Measurements from ENCODE around the gene FBXW9. TPM values are rescaled to one million over a fixed set of nuclear protein-coding genes. Genes with fewer than 3 reads are reported as not detected.

Gene FBXW9
- total and polyA plus RNA-seq, 2 experiments from 2014 or later: 6.6 to 19.4 TPM

GRCh38 chr19:12647490-12648071, 48.9 kb downstream of the FBXW9 start (continued):
- TF ChIP-seq, protein P1, sequence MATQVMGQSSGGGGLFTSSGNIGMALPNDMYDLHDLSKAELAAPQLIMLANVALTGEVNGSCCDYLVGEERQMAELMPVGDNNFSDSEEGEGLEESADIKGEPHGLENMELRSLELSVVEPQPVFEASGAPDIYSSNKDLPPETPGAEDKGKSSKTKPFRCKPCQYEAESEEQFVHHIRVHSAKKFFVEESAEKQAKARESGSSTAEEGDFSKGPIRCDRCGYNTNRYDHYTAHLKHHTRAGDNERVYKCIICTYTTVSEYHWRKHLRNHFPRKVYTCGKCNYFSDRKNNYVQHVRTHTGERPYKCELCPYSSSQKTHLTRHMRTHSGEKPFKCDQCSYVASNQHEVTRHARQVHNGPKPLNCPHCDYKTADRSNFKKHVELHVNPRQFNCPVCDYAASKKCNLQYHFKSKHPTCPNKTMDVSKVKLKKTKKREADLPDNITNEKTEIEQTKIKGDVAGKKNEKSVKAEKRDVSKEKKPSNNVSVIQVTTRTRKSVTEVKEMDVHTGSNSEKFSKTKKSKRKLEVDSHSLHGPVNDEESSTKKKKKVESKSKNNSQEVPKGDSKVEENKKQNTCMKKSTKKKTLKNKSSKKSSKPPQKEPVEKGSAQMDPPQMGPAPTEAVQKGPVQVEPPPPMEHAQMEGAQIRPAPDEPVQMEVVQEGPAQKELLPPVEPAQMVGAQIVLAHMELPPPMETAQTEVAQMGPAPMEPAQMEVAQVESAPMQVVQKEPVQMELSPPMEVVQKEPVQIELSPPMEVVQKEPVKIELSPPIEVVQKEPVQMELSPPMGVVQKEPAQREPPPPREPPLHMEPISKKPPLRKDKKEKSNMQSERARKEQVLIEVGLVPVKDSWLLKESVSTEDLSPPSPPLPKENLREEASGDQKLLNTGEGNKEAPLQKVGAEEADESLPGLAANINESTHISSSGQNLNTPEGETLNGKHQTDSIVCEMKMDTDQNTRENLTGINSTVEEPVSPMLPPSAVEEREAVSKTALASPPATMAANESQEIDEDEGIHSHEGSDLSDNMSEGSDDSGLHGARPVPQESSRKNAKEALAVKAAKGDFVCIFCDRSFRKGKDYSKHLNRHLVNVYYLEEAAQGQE (IDR thresholded peaks at IDR 0.05; ENCODE audit: unreplicated experiment): no peak

DNA sequence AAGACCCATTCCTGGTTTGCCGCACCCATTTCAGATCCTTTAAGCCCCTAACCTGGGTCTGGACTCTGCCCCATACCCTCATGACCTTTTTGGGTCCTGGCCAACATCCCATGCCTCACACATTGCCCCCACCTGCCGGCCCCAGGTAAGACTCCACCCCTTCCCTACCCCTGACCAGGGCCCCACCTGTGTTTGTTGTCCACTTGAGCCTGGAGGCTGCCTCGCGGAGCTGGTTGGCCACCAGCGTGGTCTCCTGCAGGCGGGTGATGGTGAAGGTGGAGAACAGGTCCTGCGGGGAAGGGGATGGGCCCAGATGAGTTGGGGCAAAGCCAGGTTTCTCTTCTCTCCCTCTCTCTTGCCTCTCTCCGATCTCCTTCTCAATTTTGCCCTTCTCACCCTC, 49.4 kb downstream of the FBXW9 start:
- Histone ChIP-seq H4K20me1 (replicated peaks; ENCODE audit: insufficient read depth) (no peaks in the 10 kb centered on the region), H3K4me2 (peak overlapping the region; percentile 77; the same call in 1 of the 2 replicates), H2AFZ (no peak overlapping the region), H3K36me3 (ENCODE audit: insufficient read depth) (no peaks in the 10 kb centered on the region), H3K9me2 (ENCODE audit: insufficient read depth) (no peaks in the 10 kb centered on the region), H3K27me3 (ENCODE audit: insufficient read depth) (no peaks in the 10 kb centered on the region), H3F3A (replicated peaks; ENCODE audit: low read depth) (0 out of 2 replicates have a peak, but pooled peaks cover 7% of the 10 kb centered on the region), H3K4me3 (0 out of 2 replicates have a peak overlapping the region, but pooled peaks have one; percentile 53), H3K27ac (ENCODE audit: low read depth) (no peak overlapping the region), H3K4me1 (ENCODE audit: insufficient read depth) (no peaks in the 10 kb centered on the region), H3K79me2 (replicated peaks; ENCODE audit: insufficient read depth) (no peaks in the 10 kb centered on the region)
- H3K36me3 Mint-ChIP-seq (ENCODE audit: low read depth): peaks cover 21% of the 10 kb centered on the region
- no peak overlapping the region; the same call in 2 of the 3 replicates for H3K4me3 Mint-ChIP-seq
- H3K27ac Mint-ChIP-seq: no peak overlapping the region
- peaks cover 17% of the 10 kb centered on the region for H3K27me3 Mint-ChIP-seq (ENCODE audit: insufficient read depth, low read depth, poor library complexity)
- TF ChIP-seq POLR2AphosphoS5 (IDR thresholded peaks at IDR 0.05; ENCODE audit: low read depth) (no peak), JUNB (IDR thresholded peaks at IDR 0.05; ENCODE audit: unreplicated experiment) (no peak), CREB1 (CRISPR knock-in tag; IDR thresholded peaks at IDR 0.05; ENCODE audit: low read depth) (no peak), STAT1 (IDR thresholded peaks at IDR 0.05; ENCODE audit: unreplicated experiment) (no peak)
- TF ChIP-seq, protein P2, sequence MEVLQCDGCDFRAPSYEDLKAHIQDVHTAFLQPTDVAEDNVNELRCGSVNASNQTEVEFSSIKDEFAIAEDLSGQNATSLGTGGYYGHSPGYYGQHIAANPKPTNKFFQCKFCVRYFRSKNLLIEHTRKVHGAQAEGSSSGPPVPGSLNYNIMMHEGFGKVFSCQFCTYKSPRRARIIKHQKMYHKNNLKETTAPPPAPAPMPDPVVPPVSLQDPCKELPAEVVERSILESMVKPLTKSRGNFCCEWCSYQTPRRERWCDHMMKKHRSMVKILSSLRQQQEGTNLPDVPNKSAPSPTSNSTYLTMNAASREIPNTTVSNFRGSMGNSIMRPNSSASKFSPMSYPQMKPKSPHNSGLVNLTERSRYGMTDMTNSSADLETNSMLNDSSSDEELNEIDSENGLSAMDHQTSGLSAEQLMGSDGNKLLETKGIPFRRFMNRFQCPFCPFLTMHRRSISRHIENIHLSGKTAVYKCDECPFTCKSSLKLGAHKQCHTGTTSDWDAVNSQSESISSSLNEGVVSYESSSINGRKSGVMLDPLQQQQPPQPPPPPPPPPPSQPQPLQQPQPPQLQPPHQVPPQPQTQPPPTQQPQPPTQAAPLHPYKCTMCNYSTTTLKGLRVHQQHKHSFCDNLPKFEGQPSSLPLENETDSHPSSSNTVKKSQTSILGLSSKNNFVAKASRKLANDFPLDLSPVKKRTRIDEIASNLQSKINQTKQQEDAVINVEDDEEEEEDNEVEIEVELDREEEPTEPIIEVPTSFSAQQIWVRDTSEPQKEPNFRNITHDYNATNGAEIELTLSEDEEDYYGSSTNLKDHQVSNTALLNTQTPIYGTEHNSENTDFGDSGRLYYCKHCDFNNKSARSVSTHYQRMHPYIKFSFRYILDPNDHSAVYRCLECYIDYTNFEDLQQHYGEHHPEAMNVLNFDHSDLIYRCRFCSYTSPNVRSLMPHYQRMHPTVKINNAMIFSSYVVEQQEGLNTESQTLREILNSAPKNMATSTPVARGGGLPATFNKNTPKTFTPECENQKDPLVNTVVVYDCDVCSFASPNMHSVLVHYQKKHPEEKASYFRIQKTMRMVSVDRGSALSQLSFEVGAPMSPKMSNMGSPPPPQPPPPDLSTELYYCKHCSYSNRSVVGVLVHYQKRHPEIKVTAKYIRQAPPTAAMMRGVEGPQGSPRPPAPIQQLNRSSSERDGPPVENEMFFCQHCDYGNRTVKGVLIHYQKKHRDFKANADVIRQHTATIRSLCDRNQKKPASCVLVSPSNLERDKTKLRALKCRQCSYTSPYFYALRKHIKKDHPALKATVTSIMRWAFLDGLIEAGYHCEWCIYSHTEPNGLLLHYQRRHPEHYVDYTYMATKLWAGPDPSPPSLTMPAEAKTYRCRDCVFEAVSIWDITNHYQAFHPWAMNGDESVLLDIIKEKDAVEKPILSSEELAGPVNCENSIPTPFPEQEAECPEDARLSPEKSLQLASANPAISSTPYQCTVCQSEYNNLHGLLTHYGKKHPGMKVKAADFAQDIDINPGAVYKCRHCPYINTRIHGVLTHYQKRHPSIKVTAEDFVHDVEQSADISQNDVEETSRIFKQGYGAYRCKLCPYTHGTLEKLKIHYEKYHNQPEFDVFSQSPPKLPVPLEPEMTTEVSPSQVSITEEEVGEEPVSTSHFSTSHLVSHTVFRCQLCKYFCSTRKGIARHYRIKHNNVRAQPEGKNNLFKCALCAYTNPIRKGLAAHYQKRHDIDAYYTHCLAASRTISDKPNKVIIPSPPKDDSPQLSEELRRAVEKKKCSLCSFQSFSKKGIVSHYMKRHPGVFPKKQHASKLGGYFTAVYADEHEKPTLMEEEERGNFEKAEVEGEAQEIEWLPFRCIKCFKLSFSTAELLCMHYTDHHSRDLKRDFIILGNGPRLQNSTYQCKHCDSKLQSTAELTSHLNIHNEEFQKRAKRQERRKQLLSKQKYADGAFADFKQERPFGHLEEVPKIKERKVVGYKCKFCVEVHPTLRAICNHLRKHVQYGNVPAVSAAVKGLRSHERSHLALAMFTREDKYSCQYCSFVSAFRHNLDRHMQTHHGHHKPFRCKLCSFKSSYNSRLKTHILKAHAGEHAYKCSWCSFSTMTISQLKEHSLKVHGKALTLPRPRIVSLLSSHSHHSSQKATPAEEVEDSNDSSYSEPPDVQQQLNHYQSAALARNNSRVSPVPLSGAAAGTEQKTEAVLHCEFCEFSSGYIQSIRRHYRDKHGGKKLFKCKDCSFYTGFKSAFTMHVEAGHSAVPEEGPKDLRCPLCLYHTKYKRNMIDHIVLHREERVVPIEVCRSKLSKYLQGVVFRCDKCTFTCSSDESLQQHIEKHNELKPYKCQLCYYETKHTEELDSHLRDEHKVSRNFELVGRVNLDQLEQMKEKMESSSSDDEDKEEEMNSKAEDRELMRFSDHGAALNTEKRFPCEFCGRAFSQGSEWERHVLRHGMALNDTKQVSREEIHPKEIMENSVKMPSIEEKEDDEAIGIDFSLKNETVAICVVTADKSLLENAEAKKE (CRISPR knock-in tag; IDR thresholded peaks at IDR 0.05): no peak
- TF ChIP-seq, protein P3, sequence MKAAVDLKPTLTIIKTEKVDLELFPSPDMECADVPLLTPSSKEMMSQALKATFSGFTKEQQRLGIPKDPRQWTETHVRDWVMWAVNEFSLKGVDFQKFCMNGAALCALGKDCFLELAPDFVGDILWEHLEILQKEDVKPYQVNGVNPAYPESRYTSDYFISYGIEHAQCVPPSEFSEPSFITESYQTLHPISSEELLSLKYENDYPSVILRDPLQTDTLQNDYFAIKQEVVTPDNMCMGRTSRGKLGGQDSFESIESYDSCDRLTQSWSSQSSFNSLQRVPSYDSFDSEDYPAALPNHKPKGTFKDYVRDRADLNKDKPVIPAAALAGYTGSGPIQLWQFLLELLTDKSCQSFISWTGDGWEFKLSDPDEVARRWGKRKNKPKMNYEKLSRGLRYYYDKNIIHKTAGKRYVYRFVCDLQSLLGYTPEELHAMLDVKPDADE (IDR thresholded peaks at IDR 0.05): no peak
- ATAC-seq: no peak
- peaks cover 8% of the 10 kb centered on the region for H3K9me3 Mint-ChIP-seq
- no peak for DNase-seq (ENCODE audit: low spot score)
- peaks cover 2% of the 10 kb centered on the region; the same call in 2 of the 3 replicates for H3K4me1 Mint-ChIP-seq
